ENCODE results near the gene ACAA1. TPM values are rescaled to one million over a fixed set of nuclear protein-coding genes. Genes with fewer than 3 reads are reported as not detected.
"Not testable (repeated sequence)": the region's sequence is repeated elsewhere in the genome, so short reads cannot be mapped to it uniquely, and the experiment has no call there.

The ACAA1 gene
- total RNA-seq, 1 experiment from 2014 or later: 15.7 TPM

DNA sequence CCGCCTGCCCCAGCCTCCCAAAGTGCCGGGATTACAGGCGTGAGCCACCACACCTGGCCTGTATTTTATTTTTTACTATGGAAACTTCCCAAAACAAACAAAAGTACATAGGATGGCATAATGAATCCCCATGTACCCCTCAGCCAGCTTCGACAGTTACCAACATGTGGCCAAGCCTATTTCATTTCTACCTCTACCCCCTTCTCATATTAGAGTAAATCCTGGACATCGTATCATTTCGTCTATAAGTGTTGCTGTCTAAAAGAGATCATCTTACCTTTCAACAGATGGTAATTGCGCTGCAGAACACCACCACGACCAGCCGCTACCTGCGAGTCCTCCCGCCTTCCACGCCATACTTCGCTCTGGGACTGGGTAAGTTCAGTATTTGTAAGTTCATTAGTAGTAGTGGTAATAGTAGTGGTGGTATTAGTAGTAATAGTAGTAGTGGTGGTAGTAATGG lies 53.0 kb downstream of the ACAA1 start:
- no peak overlapping the region for H3K4me3 ChIP-seq (ENCODE audit: insufficient read depth, low read depth, low read length)
- no peaks in the 10 kb centered on the region for H3K27me3 ChIP-seq (ENCODE audit: control insufficient read depth, insufficient read depth, low read length)
- no peaks in the 10 kb centered on the region for H3K36me3 ChIP-seq (replicated peaks; ENCODE audit: control insufficient read depth, insufficient read depth, low read length)
- no peak for DNase-seq

DNA sequence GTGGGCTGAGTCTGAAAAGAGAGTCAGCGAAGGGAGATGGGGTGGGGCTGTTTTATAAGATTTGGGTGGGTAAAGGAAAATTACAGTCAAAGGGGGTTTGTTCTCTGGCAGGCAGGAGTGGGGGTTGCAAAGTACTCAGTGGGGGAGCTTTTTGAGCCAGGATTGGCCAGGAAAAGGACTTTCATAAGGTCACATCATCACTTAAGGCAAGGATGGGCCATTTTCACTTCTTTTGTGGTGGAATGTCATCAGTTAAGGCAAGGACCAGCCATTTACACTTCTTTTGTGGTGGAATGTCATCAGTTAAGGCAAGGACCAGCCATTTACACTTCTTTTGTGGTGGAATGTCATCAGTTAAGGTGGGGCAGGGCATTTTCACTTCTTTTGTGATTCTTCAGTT lies 53.7 kb downstream of the ACAA1 start:
- not testable (repeated sequence) for H3K4me3 ChIP-seq (ENCODE audit: insufficient read depth, low read depth, low read length); H3K36me3 ChIP-seq (replicated peaks; ENCODE audit: control insufficient read depth, insufficient read depth, low read length); DNase-seq; H3K27me3 ChIP-seq (ENCODE audit: control insufficient read depth, insufficient read depth, low read length)

DNA sequence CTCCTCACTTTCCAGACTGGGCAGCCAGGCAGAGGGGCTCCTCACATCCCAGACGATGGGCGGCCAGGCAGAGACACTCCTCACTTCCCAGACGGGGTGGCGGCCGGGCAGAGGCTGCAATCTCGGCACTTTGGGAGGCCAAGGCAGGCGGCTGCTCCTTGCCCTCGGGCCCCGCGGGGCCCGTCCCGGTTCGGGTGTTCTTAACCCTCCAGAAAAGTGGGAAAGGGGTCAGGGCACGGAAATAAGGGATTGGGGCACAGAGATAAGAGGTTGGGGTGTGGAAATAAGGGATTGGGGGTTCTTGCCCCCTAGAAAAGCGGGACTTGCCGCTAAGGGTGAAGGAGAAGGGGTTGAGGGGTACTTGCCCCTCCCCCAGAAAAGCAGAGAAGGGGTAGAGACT lies 54.6 kb downstream of the ACAA1 start:
- H3K4me3 ChIP-seq (ENCODE audit: insufficient read depth, low read depth, low read length); H3K27me3 ChIP-seq (ENCODE audit: control insufficient read depth, insufficient read depth, low read length); DNase-seq; H3K36me3 ChIP-seq (replicated peaks; ENCODE audit: control insufficient read depth, insufficient read depth, low read length): not testable (repeated sequence)

DNA sequence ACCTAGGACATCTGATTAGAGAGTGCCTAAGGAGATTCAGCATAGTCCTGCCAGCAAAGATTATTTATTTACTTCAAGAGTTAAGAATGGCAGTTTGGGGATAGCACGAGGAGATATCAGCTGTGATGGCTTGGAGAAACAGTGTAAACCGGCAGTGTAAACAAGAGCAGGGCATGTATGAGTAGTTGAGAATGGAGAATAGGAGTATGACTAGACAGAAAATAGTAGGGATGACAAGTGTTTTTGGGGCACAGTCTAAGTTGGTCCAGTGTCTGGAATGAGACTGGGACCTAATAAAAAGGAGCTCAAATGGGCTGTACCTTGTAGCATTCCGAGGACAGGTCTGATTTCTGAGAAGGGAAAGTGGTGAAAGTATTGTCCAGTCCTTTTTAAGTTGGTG lies 59.9 kb downstream of the ACAA1 start:
- not testable (repeated sequence) for DNase-seq; H3K36me3 ChIP-seq (replicated peaks; ENCODE audit: control insufficient read depth, insufficient read depth, low read length); H3K4me3 ChIP-seq (ENCODE audit: insufficient read depth, low read depth, low read length); H3K27me3 ChIP-seq (ENCODE audit: control insufficient read depth, insufficient read depth, low read length)

Other genes starting within 250 kb of the ACAA1 start
- 5.0 and 5.3 TPM in 2 replicates for gene VILL, start 146.3 kb downstream of the ACAA1 start, total RNA-seq (2014; rRNA removed; shearing (Covaris generic))
- gene PLCD1, start 107.5 kb downstream of the ACAA1 start, total RNA-seq (2014; rRNA removed; shearing (Covaris generic)): 22.2 and 22.3 TPM in 2 replicates
- 0.33 and 1.3 TPM in 2 replicates for gene DLEC1, start 97.9 kb downstream of the ACAA1 start, total RNA-seq (2014; rRNA removed; shearing (Covaris generic))
- 1.8 and 3.4 TPM in 2 replicates for gene MYD88, start 1.5 kb upstream of the ACAA1 start, total RNA-seq (2014; rRNA removed; shearing (Covaris generic))
- 25.5 and 30.9 TPM in 2 replicates for gene OXSR1, start 28.4 kb upstream of the ACAA1 start, total RNA-seq (2014; rRNA removed; shearing (Covaris generic))
- 0.11 and 0.24 TPM in 2 replicates for gene SLC22A13, start 128.7 kb upstream of the ACAA1 start, total RNA-seq (2014; rRNA removed; shearing (Covaris generic))
- gene SLC22A14, start 145.2 kb upstream of the ACAA1 start, total RNA-seq (2014; rRNA removed; shearing (Covaris generic)): 0.03 TPM in 1 of 2 replicates, not detected in the other
- 1.5 and 1.6 TPM in 2 replicates for gene XYLB, start 209.7 kb upstream of the ACAA1 start, total RNA-seq (2014; rRNA removed; shearing (Covaris generic))